ENCODE data around the gene PLCB2.

- TF ChIP-seq POLR2A (IDR thresholded peaks at IDR 0.05; ENCODE audit: low read depth, low read length) = no peak
- TF ChIP-seq POLR2AphosphoS5 (IDR thresholded peaks at IDR 0.05; ENCODE audit: low read depth, low read length) = no peak
- TF ChIP-seq TAF1 (IDR thresholded peaks at IDR 0.05; ENCODE audit: borderline replicate concordance, low read depth, low read length) = no peak
Measured at GRCh38 chr15:40293006-40293405, 14.7 kb downstream of the PLCB2 start.

All from GM12892 (cell line).